Stimulated activated naive B cell treated with anti-CD40 and anti-IgM and Interleukin-4, amounts not matched to agents 10 μg/mL and 1 μg/mL and 100 μg/mL, for 72 hours (primary cell): Measurements from ENCODE around the gene TMEM132D.
"Not testable (repeated sequence)": the region's sequence is repeated elsewhere in the genome, so short reads cannot be mapped to it uniquely, and the experiment has no call there.

Experiments
- ATAC-seq, 2 donors: fragments of 150-1000 bp; cut with Tn5 transposase; replicated peaks; 2 replicates each; pipeline ENCODE4 v1.10.0; 2021; ENCODE audit warnings: moderate library complexity in 1 of 2
- DNase-seq: peaks from one replicate; pipeline ENCODE4 v3.0.0; 2021
- H3K27ac Mint-ChIP-seq: one replicate; pipeline ENCODE4 v1.8.0; 2022; ENCODE audit warnings: mild to moderate bottlenecking, mixed read lengths
- H3K27me3 Mint-ChIP-seq, 2 donors: one replicate each; pipeline ENCODE4 v1.8.0; 2022; ENCODE audit warnings: mixed read lengths in 2 of 2
- H3K36me3 Mint-ChIP-seq, 2 donors: one replicate each; pipeline ENCODE4 v1.8.0; 2022; ENCODE audit warnings: mixed read lengths in 2 of 2, mild to moderate bottlenecking in 1 of 2
- H3K4me1 Mint-ChIP-seq, 2 donors: one replicate each; pipeline ENCODE4 v1.8.0; 2022; ENCODE audit warnings: mixed read lengths in 2 of 2, mild to moderate bottlenecking in 1 of 2
- H3K4me3 Mint-ChIP-seq, 2 donors: one replicate each; pipeline ENCODE4 v1.8.0; 2022; ENCODE audit warnings: mild to moderate bottlenecking in 2 of 2, mixed read lengths in 2 of 2, moderate library complexity in 1 of 2
- H3K9me3 Mint-ChIP-seq, 2 donors: one replicate each; pipeline ENCODE4 v1.8.0; 2022; ENCODE audit warnings: mixed read lengths in 2 of 2, mild to moderate bottlenecking in 1 of 2

TMEM132D gene

GRCh38 chr12:129570796-129571400 lies 332.9 kb downstream of the TMEM132D start:
- H3K9me3 Mint-ChIP-seq: peaks cover 0 to 3% of the 10 kb centered on the region in 2 donors
- H3K27ac Mint-ChIP-seq: no peak overlapping the region
- H3K4me1 Mint-ChIP-seq: no peaks in the 10 kb centered on the region
- DNase-seq (no peak), ATAC-seq (no peak)
- H3K27me3 Mint-ChIP-seq: no peaks in the 10 kb centered on the region
- H3K4me3 Mint-ChIP-seq: no peak overlapping the region
- H3K36me3 Mint-ChIP-seq: no peaks in the 10 kb centered on the region

- ATAC-seq (no peak), DNase-seq (no peak)
- peaks cover 0 to 9% of the 10 kb centered on the region in 2 donors for H3K9me3 Mint-ChIP-seq
- no peak overlapping the region for H3K4me3 Mint-ChIP-seq
- no peaks in the 10 kb centered on the region for H3K36me3 Mint-ChIP-seq
- no peaks in the 10 kb centered on the region for H3K27me3 Mint-ChIP-seq
- peaks cover 0 to 2% of the 10 kb centered on the region in 2 donors for H3K4me1 Mint-ChIP-seq
- H3K27ac Mint-ChIP-seq: no peak overlapping the region
These were observed 337.0 kb downstream of the TMEM132D start for GRCh38 chr12:129566800-129567199.

GRCh38 chr12:129564768-129565167 lies 339.1 kb downstream of the TMEM132D start:
- Mint-ChIP-seq H3K4me3 (no peak overlapping the region), H3K9me3 (peaks cover 0 to 7% of the 10 kb centered on the region in 2 donors), H3K27ac (peak overlapping the region; percentile 62), H3K36me3 (no peaks in the 10 kb centered on the region), H3K27me3 (no peaks in the 10 kb centered on the region), H3K4me1 (peaks cover 0 to 2% of the 10 kb centered on the region in 2 donors)
- peak; percentile 6 for DNase-seq
- peak in 1 of 2 donors; percentile 81 for ATAC-seq

GRCh38 chr12:129563266-129563665 lies 340.6 kb downstream of the TMEM132D start:
- no peak for ATAC-seq
- no peaks in the 10 kb centered on the region for H3K27me3 Mint-ChIP-seq
- H3K36me3 Mint-ChIP-seq: no peaks in the 10 kb centered on the region
- H3K4me3 Mint-ChIP-seq: no peak overlapping the region
- H3K27ac Mint-ChIP-seq: no peak overlapping the region
- DNase-seq: no peak
- peaks cover 0 to 2% of the 10 kb centered on the region in 2 donors for H3K4me1 Mint-ChIP-seq
- peaks cover 0 to 7% of the 10 kb centered on the region in 2 donors for H3K9me3 Mint-ChIP-seq

GRCh38 chr12:129561304-129561703 lies 342.5 kb downstream of the TMEM132D start:
- peaks cover 0 to 2% of the 10 kb centered on the region in 2 donors for H3K4me1 Mint-ChIP-seq
- no peaks in the 10 kb centered on the region for H3K36me3 Mint-ChIP-seq
- DNase-seq (no peak), ATAC-seq (peak in 1 of 2 donors; percentile 31)
- no peak overlapping the region for H3K4me3 Mint-ChIP-seq
- H3K27me3 Mint-ChIP-seq: no peaks in the 10 kb centered on the region
- peaks cover 0 to 7% of the 10 kb centered on the region in 2 donors for H3K9me3 Mint-ChIP-seq
- no peak overlapping the region for H3K27ac Mint-ChIP-seq

- no peaks in the 10 kb centered on the region for H3K27me3 Mint-ChIP-seq
- no peaks in the 10 kb centered on the region for H3K36me3 Mint-ChIP-seq
- ATAC-seq: no peak
- no peak for DNase-seq
- H3K4me1 Mint-ChIP-seq: no peaks in the 10 kb centered on the region
- no peak overlapping the region for H3K4me3 Mint-ChIP-seq
- H3K9me3 Mint-ChIP-seq: peaks cover 3 to 7% of the 10 kb centered on the region in 2 donors
- H3K27ac Mint-ChIP-seq: no peak overlapping the region
These were observed 344.0 kb downstream of the TMEM132D start for GRCh38 chr12:129559776-129560175.

GRCh38 chr12:129558036-129558435 lies 345.8 kb downstream of the TMEM132D start:
- H3K27me3 Mint-ChIP-seq: no peaks in the 10 kb centered on the region
- H3K27ac Mint-ChIP-seq: no peak overlapping the region
- no peak overlapping the region for H3K4me3 Mint-ChIP-seq

GRCh38 chr12:129556082-129556481 lies 347.7 kb downstream of the TMEM132D start:
- no peaks in the 10 kb centered on the region for H3K27me3 Mint-ChIP-seq
- no peak overlapping the region for H3K27ac Mint-ChIP-seq
- no peaks in the 10 kb centered on the region for H3K36me3 Mint-ChIP-seq
- no peak for ATAC-seq
- no peaks in the 10 kb centered on the region for H3K4me1 Mint-ChIP-seq
- peaks cover 0 to 4% of the 10 kb centered on the region in 2 donors for H3K9me3 Mint-ChIP-seq
- DNase-seq: no peak
- H3K4me3 Mint-ChIP-seq: no peak overlapping the region

More at GRCh38 chr12:129558036-129558435, 345.8 kb downstream of the TMEM132D start:
- Mint-ChIP-seq H3K4me1 (no peaks in the 10 kb centered on the region), H3K36me3 (no peaks in the 10 kb centered on the region), H3K9me3 (peaks cover 3 to 4% of the 10 kb centered on the region in 2 donors)
- DNase-seq: no peak
- no peak for ATAC-seq

GRCh38 chr12:129552996-129553750 lies 350.7 kb downstream of the TMEM132D start:
- DNase-seq (no peak), ATAC-seq (no peak)
- Mint-ChIP-seq H3K4me1 (no peaks in the 10 kb centered on the region), H3K27ac (no peak overlapping the region), H3K9me3 (peaks cover 2 to 11% of the 10 kb centered on the region in 2 donors), H3K4me3 (no peak overlapping the region), H3K36me3 (no peaks in the 10 kb centered on the region), H3K27me3 (no peaks in the 10 kb centered on the region)

GRCh38 chr12:129551441-129551840 lies 352.4 kb downstream of the TMEM132D start:
- Mint-ChIP-seq H3K9me3 (peaks cover 7 to 11% of the 10 kb centered on the region in 2 donors), H3K27me3 (no peaks in the 10 kb centered on the region), H3K27ac (no peak overlapping the region), H3K4me3 (no peak overlapping the region), H3K4me1 (no peaks in the 10 kb centered on the region), H3K36me3 (no peaks in the 10 kb centered on the region)
- no peak for DNase-seq
- ATAC-seq: no peak

GRCh38 chr12:129550353-129550752 lies 353.5 kb downstream of the TMEM132D start:
- H3K27me3 Mint-ChIP-seq: no peaks in the 10 kb centered on the region
- H3K4me1 Mint-ChIP-seq: no peaks in the 10 kb centered on the region
- H3K4me3 Mint-ChIP-seq: no peak overlapping the region

GRCh38 chr12:129549656-129550055 lies 354.2 kb downstream of the TMEM132D start:
- Mint-ChIP-seq H3K27me3 (no peaks in the 10 kb centered on the region), H3K4me3 (no peak overlapping the region), H3K9me3 (peaks cover 7% of the 10 kb centered on the region in 2 donors), H3K27ac (no peak overlapping the region), H3K36me3 (no peaks in the 10 kb centered on the region), H3K4me1 (no peaks in the 10 kb centered on the region)
- DNase-seq (no peak), ATAC-seq (no peak)

More at GRCh38 chr12:129550353-129550752, 353.5 kb downstream of the TMEM132D start:
- H3K27ac Mint-ChIP-seq: no peak overlapping the region
- H3K9me3 Mint-ChIP-seq: peaks cover 7 to 11% of the 10 kb centered on the region in 2 donors
- DNase-seq (no peak), ATAC-seq (no peak)
- no peaks in the 10 kb centered on the region for H3K36me3 Mint-ChIP-seq

- DNase-seq, H3K4me3 Mint-ChIP-seq, H3K27me3 Mint-ChIP-seq, H3K36me3 Mint-ChIP-seq, H3K27ac Mint-ChIP-seq, H3K9me3 Mint-ChIP-seq, ATAC-seq, H3K4me1 Mint-ChIP-seq: not testable (repeated sequence)
These were observed 354.8 kb downstream of the TMEM132D start for GRCh38 chr12:129549020-129549419.

- Mint-ChIP-seq H3K9me3 (peaks cover 4 to 10% of the 10 kb centered on the region in 2 donors), H3K27ac (no peak overlapping the region), H3K4me3 (no peak overlapping the region), H3K4me1 (no peaks in the 10 kb centered on the region), H3K36me3 (no peaks in the 10 kb centered on the region), H3K27me3 (no peaks in the 10 kb centered on the region)
- ATAC-seq (no peak), DNase-seq (no peak)
These were observed 359.1 kb downstream of the TMEM132D start for GRCh38 chr12:129544716-129545115.

GRCh38 chr12:129540954-129541353 lies 362.9 kb downstream of the TMEM132D start:
- Mint-ChIP-seq H3K27me3 (no peaks in the 10 kb centered on the region), H3K36me3 (no peaks in the 10 kb centered on the region), H3K4me1 (no peaks in the 10 kb centered on the region), H3K4me3 (no peak overlapping the region), H3K27ac (no peak overlapping the region), H3K9me3 (peaks cover 2 to 9% of the 10 kb centered on the region in 2 donors)
- ATAC-seq (no peak), DNase-seq (no peak)
